HUES64 (cell line): Measurements from ENCODE around the gene PLP2.

Experiments
- H3K27ac ChIP-seq: 2 replicates; pipeline ENCODE4 v1.7.0; 2013; ENCODE audit warnings: low read depth, low read length, inconsistent platforms
- H3K27me3 ChIP-seq: 2 replicates; pipeline ENCODE4 v1.6.1; 2013; ENCODE audit warnings: mild to moderate bottlenecking, low read length; ENCODE audit not compliant: insufficient read depth
- H3K36me3 ChIP-seq: 2 replicates; pipeline ENCODE4 v1.6.1; 2013; ENCODE audit warnings: mild to moderate bottlenecking, low read length; ENCODE audit not compliant: insufficient read depth
- H3K4me1 ChIP-seq: 2 replicates; pipeline ENCODE4 v1.6.1; 2013; ENCODE audit warnings: mild to moderate bottlenecking, low read length, moderate library complexity; ENCODE audit not compliant: insufficient read depth
- H3K4me3 ChIP-seq: 2 replicates; pipeline ENCODE4 v1.5.1; 2013; ENCODE audit warnings: mild to moderate bottlenecking, low read length, moderate library complexity
- H3K9ac ChIP-seq: 2 replicates; pipeline ENCODE4 v1.6.1; 2013; ENCODE audit warnings: mild to moderate bottlenecking, low read depth, low read length
- H3K9me3 ChIP-seq: 2 replicates; pipeline ENCODE4 v1.6.1; 2013; ENCODE audit warnings: low read depth, low read length; ENCODE audit not compliant: insufficient read depth
- WGBS: fragments of 150-250, 120-280 bp; methylation state at CpG from one replicate; pipeline ENCODE4 v1.1.7; 2013; ENCODE audit warnings: missing lambda C conversion rate; 5-methylcytosine and 5-hydroxymethylcytosine counted together

The PLP2 gene

DNA sequence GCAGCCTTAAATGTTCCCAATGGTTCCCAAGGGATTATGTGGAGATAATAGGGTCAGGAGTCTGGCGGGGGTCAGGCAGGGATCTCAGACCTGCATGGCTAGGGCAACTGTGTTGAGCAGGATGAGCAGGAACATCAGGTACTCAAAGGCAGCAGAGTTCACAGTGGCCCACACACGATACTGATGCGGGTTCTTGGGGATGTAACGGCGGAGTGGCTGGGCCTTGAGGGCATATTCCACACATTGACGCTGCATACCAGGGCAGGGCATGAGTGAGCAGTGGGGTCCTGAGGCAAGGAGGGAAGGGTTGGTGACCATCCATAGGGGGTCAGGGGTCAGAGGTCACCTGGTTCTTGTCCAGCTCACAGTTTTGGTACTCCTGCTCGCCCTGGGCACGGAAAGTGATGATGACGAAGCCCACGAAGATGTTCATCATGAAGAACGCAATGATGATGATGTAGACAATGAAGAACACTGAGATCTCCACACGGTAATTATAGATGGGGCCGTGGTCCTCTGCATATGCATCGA lies 43.4 kb downstream of the PLP2 start:
- Histone ChIP-seq H3K4me3 (no peak overlapping the region), H3K36me3 (no peaks in the 10 kb centered on the region), H3K27me3 (no peaks in the 10 kb centered on the region), H3K9me3 (no peaks in the 10 kb centered on the region), H3K27ac (no peak overlapping the region), H3K9ac (no peak overlapping the region), H3K4me1 (no peaks in the 10 kb centered on the region)
- WGBS = 95% methylated on average over 14 of the region's 14 CpGs

DNA sequence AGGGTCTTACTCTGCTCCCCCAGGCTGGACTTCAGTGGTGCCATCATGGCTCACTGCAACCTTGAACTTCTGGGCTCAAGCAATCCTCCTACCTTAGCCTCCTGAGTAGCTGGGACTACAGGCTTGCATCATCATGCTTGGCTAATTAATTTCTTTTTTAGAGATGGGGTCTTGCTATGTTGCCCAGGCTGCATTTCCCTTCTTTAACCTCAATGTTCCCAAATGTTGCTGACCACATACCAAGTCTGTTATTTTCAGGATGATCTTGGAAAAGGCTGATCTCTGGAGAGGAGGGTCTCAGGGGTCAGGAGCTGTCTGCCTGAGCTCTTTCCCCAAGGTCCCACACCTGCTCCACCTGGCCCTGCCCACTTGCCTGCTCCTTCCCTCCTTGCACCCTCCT lies 48.4 kb downstream of the PLP2 start:
- Histone ChIP-seq H3K27me3 (no peaks in the 10 kb centered on the region; the same call in 1 of the 2 replicates), H3K4me3 (no peak overlapping the region), H3K9ac (no peak overlapping the region), H3K9me3 (no peaks in the 10 kb centered on the region), H3K36me3 (no peaks in the 10 kb centered on the region), H3K27ac (no peak overlapping the region), H3K4me1 (no peaks in the 10 kb centered on the region)

DNA sequence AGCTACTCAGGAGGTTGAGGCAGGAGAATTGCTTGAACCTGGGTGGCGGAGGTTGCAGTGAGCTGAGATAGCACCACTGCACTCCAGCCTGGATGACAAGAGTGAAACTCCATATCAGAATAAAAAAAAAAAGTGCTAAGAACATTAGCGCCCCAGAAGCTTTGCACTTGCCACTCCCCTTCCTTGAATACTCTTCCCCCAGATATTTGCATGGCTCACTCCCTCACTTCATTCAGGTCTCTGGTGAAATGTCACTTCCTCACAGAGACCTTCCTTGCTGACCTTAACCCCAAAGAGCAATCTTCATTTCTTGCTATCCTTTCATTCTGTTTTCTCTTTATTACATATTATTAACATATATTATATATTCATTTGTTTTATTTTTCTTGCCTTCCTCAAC lies 50.2 kb downstream of the PLP2 start:
- H3K27ac ChIP-seq = no peak overlapping the region
- no peaks in the 10 kb centered on the region for H3K36me3 ChIP-seq
- 84% methylated on average over 2 of the region's 2 CpGs for WGBS
- H3K4me1 ChIP-seq = no peaks in the 10 kb centered on the region
- no peaks in the 10 kb centered on the region; the same call in 1 of the 2 replicates for H3K27me3 ChIP-seq
- no peak overlapping the region for H3K9ac ChIP-seq
- H3K9me3 ChIP-seq = no peaks in the 10 kb centered on the region
- no peak overlapping the region for H3K4me3 ChIP-seq
